Forelimb muscle (tissue), 1 donor: ENCODE data around the gene SYTL2. TPM values are rescaled to one million over a fixed set of nuclear protein-coding genes. Genes with fewer than 3 reads are reported as not detected.
"Not testable (repeated sequence)": the region's sequence is repeated elsewhere in the genome, so short reads cannot be mapped to it uniquely, and the experiment has no call there.

Experiments used
- DNase-seq: peaks from one replicate; pipeline ENCODE4 v3.0.0-alpha.2; 2013; ENCODE audit warnings: low read depth
- polyA plus RNA-seq: library from polyadenylated mRNA; unstranded; fragments of 120-200 nt; gene quantifications from one replicate; pipeline ENCODE4 v1.2.1, GENCODE V29; 2013; ENCODE audit not compliant: insufficient read length

SYTL2 gene
- polyA plus RNA-seq, 1 donor = 78.9 TPM

DNA sequence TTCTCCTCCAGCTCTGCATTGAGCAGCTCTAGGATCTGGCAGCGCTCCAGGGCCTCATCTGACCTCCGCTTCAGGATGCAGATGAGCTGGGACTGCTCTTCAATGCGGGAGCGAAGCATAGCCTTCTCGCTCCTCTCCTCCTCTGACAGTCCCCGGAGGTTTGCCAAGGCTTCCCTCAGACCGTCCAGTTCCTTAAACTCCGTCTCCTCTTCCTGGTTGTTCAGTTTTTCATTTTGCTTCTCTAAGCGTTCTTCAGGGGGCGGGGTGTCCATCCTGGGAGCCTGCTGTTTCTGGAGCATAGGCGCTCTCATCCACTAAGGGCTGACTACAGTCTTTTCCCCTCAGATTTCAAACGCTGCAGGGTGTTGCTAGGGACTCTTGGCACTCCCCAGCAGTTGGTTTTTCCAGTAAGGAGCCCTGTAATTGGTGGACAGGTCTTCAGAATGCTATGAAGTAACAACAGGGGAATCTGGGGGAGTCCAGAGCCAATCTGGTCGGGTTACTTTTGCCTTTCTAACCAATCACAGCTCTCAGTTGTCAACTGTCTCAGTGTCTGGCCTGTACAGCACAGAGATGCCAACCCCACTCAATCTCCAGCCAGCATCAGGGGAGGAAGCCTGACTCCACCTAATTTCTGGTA lies 125.0 kb downstream of the SYTL2 start, which contains the start of gene CCDC89:
Gene CCDC89, minus strand, starts transcription at position 376 of the 640 bp plus-strand sequence. Its CDS starts 65 bp downstream, at position 311.
- peak; percentile 78 for DNase-seq

DNA sequence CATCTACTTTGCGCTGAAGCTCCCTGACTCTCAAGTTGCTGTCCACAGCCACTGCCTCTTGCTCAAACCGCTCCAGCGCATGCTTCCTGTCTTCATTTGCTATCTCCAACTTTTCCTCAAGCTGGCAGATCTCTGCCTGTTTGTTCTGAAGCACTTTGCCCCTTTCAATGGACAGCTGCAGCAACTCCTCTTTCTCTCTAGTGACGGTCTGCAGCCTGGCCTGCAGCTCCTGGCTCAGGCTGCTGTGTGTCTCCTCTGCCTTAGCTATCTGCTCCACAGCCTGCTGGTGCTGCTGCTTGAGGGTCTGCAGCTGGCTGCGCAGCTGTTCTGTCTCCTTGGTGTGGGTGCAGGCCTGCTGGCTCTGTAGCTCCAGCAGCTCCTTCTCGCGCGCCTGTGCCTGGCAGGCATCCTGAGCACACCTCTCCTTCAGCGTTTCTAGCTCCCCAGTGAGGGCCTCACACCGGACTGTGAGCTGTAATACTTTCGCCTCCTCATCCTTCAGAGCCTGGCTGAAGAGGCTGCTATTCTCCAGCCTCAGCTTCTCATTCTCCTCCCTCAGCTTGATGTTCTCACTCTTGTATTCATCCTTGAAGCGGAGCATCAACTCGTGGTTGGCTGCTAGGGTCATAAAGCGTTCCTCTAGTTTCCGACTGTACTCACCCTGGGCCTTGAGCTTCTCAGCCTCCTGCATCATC lies 125.7 kb downstream of the SYTL2 start:
- DNase-seq = peak; percentile 20

DNA sequence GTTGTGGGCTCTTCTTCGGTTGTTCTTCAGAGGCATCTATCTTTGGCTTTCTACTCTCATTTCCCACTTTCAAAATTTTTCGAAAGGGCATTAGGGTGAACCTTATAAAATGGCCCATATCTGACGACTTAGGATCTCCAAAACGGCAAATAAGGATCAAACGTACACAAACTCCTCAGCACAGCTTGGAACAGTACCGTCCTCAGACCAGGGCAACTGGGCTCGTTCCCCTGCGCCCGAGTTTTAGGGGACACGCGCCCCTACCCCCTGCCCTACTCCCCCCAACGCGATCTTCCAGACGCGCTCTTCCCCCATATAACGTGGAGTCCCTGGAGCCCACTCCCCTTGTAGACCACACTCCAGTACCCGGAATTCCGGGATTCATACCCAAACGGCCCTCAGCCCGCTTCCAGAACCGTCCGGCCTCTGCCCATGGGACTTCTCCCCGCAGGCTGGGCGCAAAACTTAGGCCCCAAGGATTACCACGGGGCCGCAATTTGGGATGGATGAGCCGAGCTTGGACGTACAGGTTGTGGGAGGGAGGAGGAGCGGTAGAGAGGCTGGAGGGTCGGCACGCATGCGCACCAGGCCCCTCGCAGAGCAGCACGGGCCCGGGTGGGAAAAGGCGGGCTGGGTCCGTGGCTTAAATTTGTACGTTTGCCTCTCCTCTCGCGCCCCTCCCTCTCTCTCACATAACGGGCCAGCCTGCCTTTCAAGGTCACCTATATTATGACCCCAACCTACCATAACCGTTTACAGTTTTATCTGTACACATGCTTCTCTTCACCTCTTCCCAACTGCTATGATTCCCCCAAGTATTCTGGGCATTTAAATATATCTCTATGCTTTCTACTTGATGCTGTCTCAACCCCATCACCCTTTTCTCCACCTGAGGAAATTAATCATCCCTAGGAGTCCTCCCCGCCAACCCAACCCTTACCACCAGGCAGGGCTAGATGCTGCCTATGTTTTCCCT lies 128.3 kb downstream of the SYTL2 start:
- peak; percentile 25 for DNase-seq

DNA sequence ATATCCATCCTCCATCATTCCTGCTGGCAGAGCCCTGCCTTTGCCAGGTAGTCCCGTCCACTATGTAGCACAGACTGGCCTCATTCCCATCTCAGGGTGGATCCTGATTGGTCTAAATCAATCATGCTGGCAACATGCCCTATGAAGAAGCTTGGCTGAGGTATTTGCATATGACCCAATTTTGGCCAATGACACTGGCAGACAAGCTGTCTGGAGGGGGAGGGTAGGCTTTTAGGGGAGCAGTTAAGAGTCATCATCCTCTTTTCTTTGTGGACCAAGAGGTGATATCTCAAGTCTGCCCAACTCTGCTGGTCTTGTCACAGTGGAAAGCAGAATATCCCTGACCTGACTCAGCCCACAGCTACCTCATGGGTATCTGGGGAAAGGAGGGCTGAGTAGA lies 130.0 kb downstream of the SYTL2 start:
- DNase-seq = no peak

DNA sequence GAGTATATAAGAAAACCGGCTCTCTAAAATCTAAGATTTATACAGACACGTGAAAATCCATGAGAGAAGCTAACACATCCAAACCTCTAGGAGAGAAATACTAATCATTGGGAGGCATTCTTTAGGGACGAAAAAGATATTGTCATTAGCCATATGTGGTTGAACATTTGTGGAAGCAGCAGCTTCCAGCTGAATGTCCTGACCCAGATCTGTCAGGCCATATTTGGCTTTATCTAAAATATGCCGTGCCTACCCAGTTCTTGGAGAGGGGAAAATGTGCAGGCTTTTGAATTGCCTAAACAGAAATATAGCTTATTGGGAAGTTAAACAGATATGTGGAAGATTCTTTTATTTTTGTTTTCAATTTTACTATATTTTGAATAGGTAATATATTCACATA lies 131.4 kb downstream of the SYTL2 start:
- DNase-seq = no peak

DNA sequence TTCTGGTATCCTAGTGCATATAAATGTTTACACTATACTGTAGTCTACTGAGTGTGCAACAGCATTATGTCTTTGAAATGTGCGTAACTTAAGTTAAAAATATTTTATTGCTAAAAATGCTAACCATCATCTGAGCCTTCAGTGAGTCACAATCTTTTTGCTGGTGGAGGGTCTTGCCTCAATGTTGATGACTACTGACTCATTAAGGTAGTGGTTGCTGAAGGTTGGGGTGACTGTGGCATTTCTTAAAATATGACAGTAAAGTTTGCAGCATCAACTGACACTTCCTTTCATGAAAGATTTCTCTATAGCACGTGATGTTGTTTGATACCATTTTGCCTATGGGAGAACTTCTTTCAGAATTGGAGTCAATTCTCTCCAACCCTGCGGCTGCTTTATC lies 137.5 kb downstream of the SYTL2 start:
- DNase-seq = no peak

DNA sequence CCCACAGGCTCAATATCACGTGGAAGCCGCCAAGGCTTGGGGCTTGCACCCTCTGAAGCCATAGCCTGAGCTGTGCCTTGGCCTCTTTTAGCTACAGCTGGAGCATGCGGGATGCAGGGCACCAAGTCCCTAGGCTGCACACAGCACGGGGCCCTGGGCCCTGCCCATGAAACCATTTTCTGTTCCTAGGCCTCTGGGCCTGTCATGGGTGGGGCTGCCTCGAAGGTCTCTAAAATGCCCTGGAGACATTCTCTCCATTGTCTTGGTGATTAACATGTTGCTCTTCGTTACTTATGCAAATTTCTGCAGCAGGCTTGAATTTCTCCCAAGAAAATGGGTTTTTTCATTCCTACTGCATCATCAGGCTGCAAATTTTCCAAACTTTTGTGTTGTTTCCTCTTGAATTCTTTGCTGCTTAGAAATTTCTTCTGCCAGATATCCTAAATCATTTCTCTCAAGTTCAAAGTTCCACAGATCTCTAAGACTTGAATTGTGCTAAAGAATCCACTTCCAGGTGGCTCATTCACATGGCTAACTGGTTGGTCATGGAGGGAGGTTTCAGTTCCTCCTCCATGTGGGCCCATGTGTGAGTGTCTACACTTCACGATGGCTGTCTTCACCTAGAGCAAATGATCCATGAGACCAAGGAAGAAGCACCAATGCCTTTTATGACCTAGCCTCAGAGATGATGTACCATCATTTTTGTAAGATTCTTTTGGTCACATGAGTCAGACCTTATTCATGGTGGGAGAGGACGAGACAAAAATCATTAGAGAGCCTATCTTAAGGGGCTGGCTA lies 138.6 kb downstream of the SYTL2 start:
- DNase-seq = no peak

DNA sequence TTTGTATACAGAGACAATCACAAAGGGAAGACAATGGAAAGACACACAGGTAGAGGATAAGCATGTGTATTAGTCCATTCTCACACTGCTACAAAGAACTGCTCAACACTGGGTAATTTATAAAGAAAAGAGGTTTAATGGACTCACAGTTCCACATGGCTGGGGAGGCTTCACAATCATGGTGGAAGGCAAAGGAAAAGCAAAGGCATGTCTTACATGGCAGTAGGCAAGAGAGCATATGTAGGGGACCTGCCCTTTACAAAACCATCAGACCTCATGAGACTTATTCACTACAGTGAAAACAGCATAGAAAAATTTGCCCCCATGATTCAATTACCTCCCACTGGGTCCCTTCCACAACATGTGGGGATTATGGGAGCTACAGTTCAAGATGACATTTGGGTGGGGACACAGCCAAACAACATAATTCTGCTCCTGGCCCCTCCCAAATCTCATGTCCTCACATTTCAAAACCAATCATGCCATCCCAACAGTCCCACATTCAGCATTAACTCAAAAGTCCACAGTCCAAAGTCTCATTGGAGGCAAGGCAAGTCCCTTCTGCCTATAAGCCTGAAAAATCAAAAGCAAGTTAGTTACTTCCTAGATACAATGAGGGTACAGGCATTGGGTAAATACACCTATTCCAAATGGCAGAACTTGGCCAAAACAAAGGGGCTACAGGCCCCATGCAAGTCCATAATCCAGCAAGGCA lies 139.8 kb downstream of the SYTL2 start:
- not testable (repeated sequence) for DNase-seq

DNA sequence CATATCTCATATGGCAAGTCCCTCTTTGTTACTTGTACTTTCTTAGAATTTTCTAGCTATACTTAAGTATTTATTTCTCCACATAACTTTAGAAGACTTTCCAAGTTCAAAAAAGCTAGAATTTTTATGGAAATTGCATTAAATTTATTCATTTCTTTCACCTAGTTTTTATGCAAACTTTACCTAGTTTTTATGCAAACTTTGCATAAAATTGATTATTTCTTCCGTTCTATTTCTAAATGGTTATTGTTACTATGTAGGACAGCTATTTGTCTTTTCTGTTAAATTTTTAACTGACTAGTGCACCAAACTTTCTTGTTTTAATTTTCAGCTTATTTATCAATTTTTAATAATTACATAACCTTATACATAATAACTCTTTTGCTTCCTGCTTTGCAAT lies 142.8 kb downstream of the SYTL2 start:
- no peak for DNase-seq

DNA sequence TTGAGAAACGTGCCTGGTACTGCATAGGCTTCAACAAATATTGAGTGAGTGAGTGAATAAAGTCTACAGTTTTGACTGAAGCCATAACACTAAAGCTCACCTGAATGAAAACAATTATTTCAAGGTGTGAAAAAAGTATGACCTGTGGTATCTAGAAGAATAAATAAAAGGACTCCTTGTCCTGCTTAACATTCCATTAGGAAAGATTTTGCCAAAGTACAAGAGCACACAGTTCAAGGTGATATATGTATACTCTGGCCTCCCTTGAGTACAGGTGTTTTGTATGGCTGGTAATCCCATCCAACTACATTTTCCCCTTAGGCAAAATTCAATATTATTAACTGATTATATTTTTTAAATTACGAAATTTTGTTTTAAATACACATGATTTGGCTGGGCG lies 144.3 kb downstream of the SYTL2 start:
- DNase-seq = no peak

DNA sequence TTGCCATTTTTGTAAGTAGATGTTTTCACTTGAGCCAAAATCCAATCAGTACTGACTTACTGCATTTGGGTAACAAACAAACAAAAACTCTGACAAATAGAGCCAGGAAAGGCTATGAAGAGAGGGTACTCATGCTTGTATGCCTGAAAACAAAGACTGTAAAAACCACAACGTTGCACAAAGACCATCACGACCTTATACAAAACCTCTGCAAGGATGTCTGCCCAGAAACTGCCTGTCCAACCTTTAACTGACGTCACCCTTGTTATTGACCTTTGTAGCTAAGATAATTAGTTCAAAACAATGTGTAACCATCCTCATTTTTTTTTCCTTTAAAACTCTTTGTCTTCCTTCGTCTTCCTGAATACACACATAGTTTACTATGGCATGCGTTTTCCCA lies 145.2 kb downstream of the SYTL2 start:
- no peak for DNase-seq

DNA sequence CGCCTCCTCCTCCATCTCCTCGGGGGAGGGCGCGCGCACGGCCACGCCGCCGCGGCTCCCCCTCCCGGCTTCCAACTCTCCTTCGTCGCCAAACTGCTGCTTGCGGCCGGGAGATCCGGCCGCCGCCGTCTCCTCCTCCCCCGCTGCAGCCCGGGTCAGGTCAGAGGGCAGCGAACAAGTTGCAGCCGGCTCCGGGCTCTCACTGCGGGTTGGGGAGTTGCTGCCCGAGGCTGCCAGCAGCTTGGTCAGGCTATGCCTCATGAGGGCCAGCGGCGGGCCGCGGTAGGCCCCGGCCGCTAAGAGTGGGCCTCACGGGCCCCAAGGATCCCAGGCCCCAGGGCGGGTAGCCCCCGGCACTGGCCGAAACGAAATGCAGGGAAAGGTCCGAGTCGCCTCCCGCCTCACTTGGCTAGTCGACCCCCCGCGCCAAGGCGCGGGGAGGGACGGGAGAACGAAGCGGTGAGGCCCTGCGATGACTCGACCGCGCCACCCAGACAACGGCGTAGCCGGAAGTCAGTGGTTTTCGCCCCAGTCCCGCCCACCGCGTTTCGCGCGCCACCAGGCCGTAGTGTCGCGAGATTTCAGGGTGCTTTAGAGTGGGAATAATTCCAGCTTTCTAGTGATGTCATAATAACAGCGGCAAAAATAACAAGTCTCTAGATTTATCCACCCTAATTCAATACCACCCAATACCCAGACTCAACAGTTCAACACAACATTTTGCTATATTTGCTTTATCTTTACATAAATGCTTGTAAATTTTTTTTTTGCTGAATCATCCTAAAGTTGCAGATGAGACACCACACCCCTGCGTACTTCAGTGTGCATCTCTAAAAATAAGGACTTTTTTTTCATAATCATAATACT lies 146.1 kb downstream of the SYTL2 start, which contains the start of gene CREBZF:
Gene CREBZF, minus strand, starts transcription at position 515 of the 867 bp plus-strand sequence. Its CDS starts 254 bp downstream, at position 261.
- peak; percentile 89 for DNase-seq

DNA sequence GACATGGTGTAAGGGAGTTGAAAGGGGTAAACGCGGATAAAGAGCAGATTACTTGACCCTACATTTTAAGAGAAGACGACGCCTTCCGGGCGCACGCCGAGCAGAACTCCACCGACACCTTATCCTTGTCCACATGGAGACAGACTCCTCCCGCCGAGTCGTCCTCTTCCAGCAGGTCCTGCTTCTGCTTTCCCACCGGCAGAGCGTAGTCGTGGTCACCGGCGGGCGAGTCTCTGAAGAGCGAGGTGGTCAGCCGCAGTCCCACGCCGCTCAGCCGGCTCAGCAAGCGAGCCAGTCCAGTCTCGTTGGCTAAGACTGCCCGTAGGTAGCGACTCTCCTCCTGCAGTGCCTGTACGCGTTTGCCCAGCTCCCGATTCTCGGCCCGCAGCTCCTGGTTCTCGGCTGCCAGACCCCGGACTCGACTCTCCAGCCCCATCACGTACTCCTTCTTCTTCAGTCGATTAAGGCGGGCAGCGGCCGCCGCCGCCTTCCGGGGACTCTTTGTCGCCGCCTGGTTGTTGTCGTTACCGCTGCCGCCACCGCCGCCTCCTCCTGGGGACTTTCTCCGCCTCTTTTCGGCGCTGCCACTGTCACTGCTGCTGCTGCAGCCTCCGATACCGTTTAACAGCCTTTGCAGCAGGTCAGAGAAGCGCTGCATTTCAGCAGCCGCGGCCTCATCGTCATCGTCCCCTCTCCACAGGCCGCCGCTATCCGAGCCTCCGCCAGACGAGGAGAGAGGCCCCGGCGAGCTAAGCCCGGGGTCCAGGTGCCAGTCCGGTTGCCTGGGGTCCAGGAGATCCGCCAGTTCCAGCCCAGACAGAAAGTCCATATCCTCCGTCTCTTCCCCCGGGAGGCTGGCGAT lies 147.0 kb downstream of the SYTL2 start:
- peak; percentile 35 for DNase-seq

DNA sequence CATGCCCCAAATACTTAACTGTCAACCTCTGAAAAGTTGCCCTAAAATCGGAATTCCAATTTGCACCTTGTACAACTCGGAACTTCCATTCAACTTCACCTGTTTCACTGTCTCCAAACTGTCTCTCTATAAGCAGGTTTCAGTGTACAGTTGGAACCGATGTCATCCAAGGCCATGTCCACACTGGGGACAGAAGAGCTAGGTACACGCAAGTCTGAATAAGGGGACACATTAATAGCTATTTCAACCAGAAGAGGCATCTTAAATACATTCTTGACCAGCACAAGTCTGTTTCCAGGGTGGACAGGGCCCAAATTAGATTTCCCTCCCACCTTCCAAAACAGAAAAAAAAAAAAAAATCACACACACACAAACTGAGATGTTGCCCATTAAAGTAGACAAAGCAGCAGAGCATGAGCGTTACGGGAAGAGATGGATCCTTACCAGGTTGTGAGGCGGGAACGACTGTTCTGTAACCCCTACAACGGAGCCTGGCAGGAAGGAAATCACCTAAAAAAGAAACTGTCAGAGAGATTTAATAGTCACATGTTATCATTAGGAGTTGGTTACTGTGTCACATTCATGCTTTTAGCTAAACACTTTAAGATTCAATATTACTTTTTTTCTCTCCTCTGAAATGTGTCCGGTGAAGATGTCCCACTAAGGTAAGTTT lies 147.7 kb downstream of the SYTL2 start:
- no peak for DNase-seq

DNA sequence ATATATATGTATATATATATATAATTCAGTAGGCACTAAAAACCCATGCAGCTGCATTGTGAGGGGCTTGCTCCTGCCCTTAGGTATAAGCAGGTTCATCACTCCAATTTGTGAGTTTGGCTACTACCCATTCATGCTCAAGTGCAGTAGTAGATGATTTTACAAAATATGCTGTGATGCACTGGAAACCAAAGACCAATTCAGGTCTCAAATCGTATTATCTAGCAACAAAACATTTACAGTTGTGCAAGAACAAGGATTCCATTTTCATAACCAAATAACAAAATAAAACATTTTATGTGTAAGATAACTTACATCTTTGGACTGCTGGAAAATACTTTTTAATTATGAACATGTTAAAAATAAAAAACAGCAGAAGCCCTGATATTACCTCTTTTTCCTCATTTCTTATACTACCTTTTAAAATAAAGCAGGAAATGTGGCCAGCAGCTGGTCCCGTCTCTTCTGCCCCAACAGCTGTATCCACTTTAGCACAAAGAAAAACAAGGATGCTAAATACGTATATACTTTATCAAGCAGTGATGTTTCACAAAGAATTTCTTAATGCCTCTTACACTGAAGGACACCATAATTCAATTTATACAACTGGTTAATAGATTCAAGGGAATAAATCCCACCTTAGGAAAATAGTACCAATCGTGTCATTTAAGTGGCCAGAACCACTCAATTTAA lies 148.8 kb downstream of the SYTL2 start:
- no peak for DNase-seq

DNA sequence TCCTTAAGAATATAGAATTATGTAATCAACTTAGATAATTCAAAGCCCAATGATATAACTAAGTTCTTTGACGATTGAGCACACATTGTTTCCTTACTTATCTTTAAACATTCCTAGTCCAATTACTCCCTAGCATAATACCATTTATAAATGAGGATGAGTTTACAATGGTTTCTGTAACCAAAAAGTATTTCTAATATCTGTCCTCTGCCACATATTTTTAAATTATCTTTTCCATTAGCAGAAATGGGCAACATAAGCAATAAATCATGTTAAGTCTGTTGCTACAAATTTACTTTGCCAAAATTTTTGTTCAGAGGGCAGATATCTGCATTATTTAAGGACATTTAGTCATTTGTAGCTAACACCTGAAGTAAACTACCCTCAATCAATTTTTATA lies 152.8 kb downstream of the SYTL2 start:
- no peak for DNase-seq

DNA sequence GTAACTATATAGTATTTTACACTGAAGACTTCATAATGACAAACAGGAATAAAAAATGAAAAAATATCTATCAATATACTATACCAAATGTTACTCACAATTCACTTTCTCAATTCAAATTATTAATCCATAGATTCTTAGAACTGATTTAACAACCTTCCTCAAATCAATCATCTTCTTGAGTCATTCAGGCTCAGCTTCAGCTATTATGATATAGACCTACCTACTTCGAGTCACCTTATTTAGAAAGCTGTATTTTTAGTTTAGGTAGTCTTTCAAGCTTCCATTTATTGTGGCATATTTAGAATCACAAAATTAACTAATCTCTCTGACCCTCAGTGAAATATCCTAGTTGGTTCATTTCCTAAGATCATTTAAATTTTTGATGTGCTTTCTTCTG lies 154.2 kb downstream of the SYTL2 start:
- DNase-seq = no peak
